NK-92 (cell line): ENCODE results near the gene ELOA.
"Not testable (repeated sequence)": the region's sequence is repeated elsewhere in the genome, so short reads cannot be mapped to it uniquely, and the experiment has no call there.

ENCODE experiments used
- DNase-seq: peaks from one replicate; lab custom pipeline; 2025; ENCODE audit not compliant: unreplicated experiment; lab: John Stamatoyannopoulos, UW

The ELOA gene

GRCh38 chr1:23783141-23783540, 39.9 kb downstream of the ELOA start:
- DNase-seq: not testable (repeated sequence)

GRCh38 chr1:23784846-23785245, 41.6 kb downstream of the ELOA start:
- no peak for DNase-seq

GRCh38 chr1:23787701-23788100, 44.4 kb downstream of the ELOA start:
- DNase-seq: no peak

GRCh38 chr1:23788695-23789094, 45.4 kb downstream of the ELOA start:
- no peak for DNase-seq

GRCh38 chr1:23790696-23791515, 47.6 kb downstream of the ELOA start, which contains the start of gene LYPLA2:
TSS of gene LYPLA2 (plus strand) at chr1:23791145. CDS start at chr1:23792683, 1,538 bp downstream.
- no peak for DNase-seq

GRCh38 chr1:23791516-23792047, 48.3 kb downstream of the ELOA start:
- no peak for DNase-seq

- DNase-seq: no peak
These were observed 49.1 kb downstream of the ELOA start for GRCh38 chr1:23792151-23792945.

GRCh38 chr1:23793018-23793781, 49.9 kb downstream of the ELOA start:
- DNase-seq: no peak

GRCh38 chr1:23793861-23794731, 50.8 kb downstream of the ELOA start:
- no peak for DNase-seq

- DNase-seq: not testable (repeated sequence)
These were observed 51.5 kb downstream of the ELOA start for GRCh38 chr1:23794732-23795182.

GRCh38 chr1:23795676-23796465, 52.6 kb downstream of the ELOA start:
- no peak for DNase-seq

GRCh38 chr1:23796466-23797271, 53.4 kb downstream of the ELOA start:
- DNase-seq: no peak

- no peak for DNase-seq
These were observed 54.5 kb downstream of the ELOA start for GRCh38 chr1:23797478-23798448.

- DNase-seq: no peak
These were observed 55.4 kb downstream of the ELOA start for GRCh38 chr1:23798662-23799142.

- no peak for DNase-seq
These were observed 55.9 kb downstream of the ELOA start for GRCh38 chr1:23799255-23799569.

GRCh38 chr1:23799570-23800399, 56.5 kb downstream of the ELOA start:
- DNase-seq: no peak
